ENCODE results near the gene GLYATL1. TPM values are rescaled to one million over a fixed set of nuclear protein-coding genes. Genes with fewer than 3 reads are reported as not detected.

GLYATL1 gene
- total RNA-seq, 1 experiment from 2014 or later = not detected

- Histone ChIP-seq H3K9me2 (ENCODE audit: insufficient read depth) (no peaks in the 10 kb centered on the region), H3K27ac (ENCODE audit: low read depth, low read length) (no peak overlapping the region), H3K27me3 (ENCODE audit: insufficient read depth, low read length) (no peaks in the 10 kb centered on the region), H3K79me2 (ENCODE audit: insufficient read depth, low read length) (no peaks in the 10 kb centered on the region), H3K9me3 (ENCODE audit: control insufficient read depth in 1 of 2, insufficient read depth in 1 of 2, low read depth in 1 of 2, low read length in 2 of 2) (no peaks in the 10 kb centered on the region), H4K20me1 (ENCODE audit: insufficient read depth) (no peaks in the 10 kb centered on the region), H3K4me3 (replicated peaks in 1 of 2; ENCODE audit: low read depth in 1 of 2, low read length in 2 of 2) (no peak overlapping the region), H3K4me1 (ENCODE audit: control insufficient read depth in 1 of 2, insufficient read depth in 2 of 2, low read length in 2 of 2) (peaks cover 9 to 16% of the 10 kb centered on the region in 2 experiments), H2AFZ (ENCODE audit: low read depth, low read length, poor library complexity, severe bottlenecking) (peak overlapping the region; percentile 80), H3K36me3 (ENCODE audit: control insufficient read depth in 1 of 2, insufficient read depth in 2 of 2, low read length in 2 of 2) (no peaks in the 10 kb centered on the region), H3K4me2 (ENCODE audit: low read length) (0 out of 2 replicates have a peak overlapping the region, but pooled peaks have one; percentile 76), H3K9ac (ENCODE audit: low read length) (no peak overlapping the region)
- no TSS peak for BruUV-seq (replicated peaks)
- ChIA-PET RAD21 (ENCODE audit: low non-redundant PET in 1 of 2, low total read pairs in 2 of 2, uncharacterized antibody in 2 of 2, unreplicated experiment in 2 of 2) (no interaction called here), POLR2A (no interaction called here), CTCF (interaction anchor here (2.3 kb wide), 1 partner anchor 22 kb away, joined by 7 read pairs; no protein-coding TSS in a partner anchor)
- ATAC-seq (no peak), DNase-seq (ENCODE audit: low read depth, low spot score) (no peak)
- intact Hi-C loops (cut with micrococcal nuclease) = loop anchor here (10.0 kb wide), 1 partner anchor 222 kb away; the partner anchor contains the start of gene FAM111A
- TF ChIP-seq ATF3 (IDR thresholded peaks at IDR 0.05) (no peak), FOSL1 (IDR thresholded peaks at IDR 0.05; ENCODE audit: low read depth) (no peak), SP1 (IDR thresholded peaks at IDR 0.05; ENCODE audit: low read depth) (no peak), YY1 (IDR thresholded peaks at IDR 0.05; ENCODE audit: extremely low read depth, insufficient replicate concordance, low read depth, low read length) (no peak)
Observed at GRCh38 chr11:58922479-58922878, 16.8 kb upstream of the GLYATL1 start.

- Histone ChIP-seq H3K4me3 (replicated peaks in 1 of 2; ENCODE audit: low read depth in 1 of 2, low read length in 2 of 2) (peak overlapping the region; percentile 27 to 36; a peak in 3 of 4 replicates), H3K79me2 (ENCODE audit: insufficient read depth, low read length) (no peaks in the 10 kb centered on the region), H4K20me1 (ENCODE audit: insufficient read depth) (no peaks in the 10 kb centered on the region), H3K27ac (ENCODE audit: low read depth, low read length) (no peak overlapping the region), H3K9me3 (ENCODE audit: control insufficient read depth in 1 of 2, insufficient read depth in 1 of 2, low read depth in 1 of 2, low read length in 2 of 2) (no peaks in the 10 kb centered on the region), H3K27me3 (ENCODE audit: insufficient read depth, low read length) (no peaks in the 10 kb centered on the region), H2AFZ (ENCODE audit: low read depth, low read length, poor library complexity, severe bottlenecking) (peak overlapping the region; percentile 80), H3K4me1 (ENCODE audit: control insufficient read depth in 1 of 2, insufficient read depth in 2 of 2, low read length in 2 of 2) (peaks cover 12 to 17% of the 10 kb centered on the region in 2 experiments), H3K9me2 (ENCODE audit: insufficient read depth) (no peaks in the 10 kb centered on the region), H3K4me2 (ENCODE audit: low read length) (peak overlapping the region; percentile 76), H3K9ac (ENCODE audit: low read length) (no peak overlapping the region), H3K36me3 (ENCODE audit: control insufficient read depth in 1 of 2, insufficient read depth in 2 of 2, low read length in 2 of 2) (no peaks in the 10 kb centered on the region)
- no TSS peak for BruUV-seq (replicated peaks)
- peak; percentile 54 for DNase-seq (ENCODE audit: low read depth, low spot score)
- intact Hi-C loops (cut with micrococcal nuclease) = loop anchor here (10.0 kb wide), 1 partner anchor 221 kb away; the partner anchor contains the start of gene FAM111A
- ATAC-seq = peak; percentile 94
- ChIA-PET POLR2A (no interaction called here), CTCF (interaction anchor here (1.2 to 2.3 kb wide), 2 partner anchors 22 to 135 kb away, joined by 3 to 7 read pairs; no protein-coding TSS in a partner anchor), RAD21 (ENCODE audit: low non-redundant PET in 1 of 2, low total read pairs in 2 of 2, uncharacterized antibody in 2 of 2, unreplicated experiment in 2 of 2) (no interaction called here)
- TF ChIP-seq POLR2A (IDR thresholded peaks at IDR 0.05; ENCODE audit: borderline replicate concordance, extremely low read depth, insufficient read depth, insufficient read length) (no peak), ZFX (IDR thresholded peaks at IDR 0.05) (no peak), ELF1 (IDR thresholded peaks at IDR 0.05; ENCODE audit: borderline replicate concordance, low read depth) (no peak), CBX3 (IDR thresholded peaks at IDR 0.05; ENCODE audit: low read depth) (0 out of 2 replicates have a peak, but pooled peaks have one; percentile 19), REST (IDR thresholded peaks at IDR 0.05; ENCODE audit: low read depth) (no peak), ZNF274 (IDR thresholded peaks at IDR 0.05; ENCODE audit: low read depth, low read length) (no peak), CEBPB (IDR thresholded peaks at IDR 0.05; ENCODE audit: low read depth) (no peak), YY1 (IDR thresholded peaks at IDR 0.05; ENCODE audit: extremely low read depth, insufficient replicate concordance, low read depth, low read length) (no peak), EZH2 (IDR thresholded peaks at IDR 0.05) (no peak), TCF7L2 (IDR thresholded peaks at IDR 0.05; ENCODE audit: borderline replicate concordance, extremely low read depth, insufficient read depth, insufficient read length) (peak; percentile 50), JUND (IDR thresholded peaks at IDR 0.05) (0 out of 2 replicates have a peak, but pooled peaks have one; percentile 14), POLR2AphosphoS5 (IDR thresholded peaks at IDR 0.05; ENCODE audit: low read depth, low read length) (no peak)
Observed at GRCh38 chr11:58923300-58923788, 15.9 kb upstream of the GLYATL1 start.
